Prostate gland (tissue), 2 donors: ENCODE results near the gene TASOR2. TPM values are rescaled to one million over a fixed set of nuclear protein-coding genes. Genes with fewer than 3 reads are reported as not detected.

ENCODE experiments used
- DNase-seq: peaks from one replicate; pipeline ENCODE4 v3.0.0-alpha.2; 2019; ENCODE audit warnings: low spot score
- H3K27ac ChIP-seq, 2 donors: fragments of 200-600 bp; sonication (generic); 2 replicates each; pipeline ENCODE4 v1.5.1; 2017 to 2019
- H3K27me3 ChIP-seq: fragments of 200-600 bp; sonication (generic); replicated peaks from 2 replicates; pipeline ENCODE4 v1.5.1; 2019; ENCODE audit not compliant: insufficient read depth
- H3K36me3 ChIP-seq, 2 donors: fragments of 200-600 bp; sonication (generic); 1 replicate in 1 of 2; 2 replicates in 1 of 2; pipeline versions ENCODE4 v1.5.1 to v1.8.1; 2017 to 2019
- H3K4me1 ChIP-seq: fragments of 200-600 bp; sonication (generic); replicated peaks from 2 replicates; pipeline ENCODE4 v1.5.1; 2019
- H3K4me3 ChIP-seq, 2 donors: fragments of 200-600 bp; sonication (generic); 2 replicates each; pipeline ENCODE4 v1.5.1; 2017 to 2019
- H3K9me3 ChIP-seq: fragments of 200-600 bp; sonication (generic); 2 replicates; pipeline ENCODE4 v1.5.1; 2017
- CTCF ChIP-seq, 4 experiments: fragments of 200-600 bp in 2 of 4; fragments of 450-650 bp in 2 of 4; sonication (generic) in 2 of 4; IDR thresholded peaks; 1 replicate in 3 of 4; 2 replicates in 1 of 4; pipeline ENCODE4 v1.5.1; 2016 to 2019; ENCODE audit warnings: antibody characterized with exemption in 4 of 4, mild to moderate bottlenecking in 2 of 4, moderate library complexity in 2 of 4
- POLR2A ChIP-seq: fragments of 450-650 bp; IDR thresholded peaks from one replicate; pipeline ENCODE4 v1.6.1; 2016; ENCODE audit warnings: antibody characterized with exemption, mild to moderate bottlenecking
- POLR2AphosphoS5 ChIP-seq: sonication (generic); formaldehyde crosslinking; IDR thresholded peaks from one replicate; pipeline ENCODE4 v1.6.1; 2017; ENCODE audit warnings: antibody characterized with exemption
- WGBS: methylation state at CpG from one replicate; pipeline ENCODE4 v1.1.5; 2018; 5-methylcytosine and 5-hydroxymethylcytosine counted together
- intact Hi-C: fragments of 100-400 bp; cut with DNase I; formaldehyde crosslinking; loops from one replicate; pipeline ENCODE4 v1.14.2; 2022
- total RNA-seq, 2 donors: library from RNA; depleted of rRNA; stranded (reverse); fragments of >200 nt; gene quantifications; one replicate each; pipeline ENCODE4 v1.1.0, GENCODE V29; 2016

TASOR2 gene
- total RNA-seq, 2 donors from 2014 or later: 55.0 to 97.9 TPM

- Histone ChIP-seq H3K27ac (no peak overlapping the region), H3K4me3 (peak overlapping the region; percentile 69 to 89), H3K36me3 (no peaks in the 10 kb centered on the region), H3K9me3 (no peaks in the 10 kb centered on the region), H3K27me3 (no peaks in the 10 kb centered on the region), H3K4me1 (peaks cover 3% of the 10 kb centered on the region)
- no peak for DNase-seq
- 41% methylated on average over 15 of the region's 15 CpGs for WGBS
- intact Hi-C loops: no loop called here
- TF ChIP-seq CTCF (IDR thresholded peaks at IDR 0.05) (no peak), POLR2AphosphoS5 (no peak), POLR2A (no peak)
Measured at GRCh38 chr10:5666841-5667630, 17.6 kb upstream of the TASOR2 start.

GRCh38 chr10:5668429-5668828 is 16.2 kb upstream of the TASOR2 start:
- Histone ChIP-seq H3K4me3 (no peak overlapping the region), H3K36me3 (no peaks in the 10 kb centered on the region), H3K27me3 (no peaks in the 10 kb centered on the region), H3K4me1 (peaks cover 3% of the 10 kb centered on the region), H3K9me3 (no peaks in the 10 kb centered on the region), H3K27ac (no peak overlapping the region)
- intact Hi-C loops: no loop called here
- no peak for TF ChIP-seq CTCF (IDR thresholded peaks at IDR 0.05)
- TF ChIP-seq POLR2AphosphoS5: no peak
- no peak for TF ChIP-seq POLR2A
- DNase-seq: no peak
- WGBS: 76% methylated on average over 4 of the region's 4 CpGs

- intact Hi-C loops: no loop called here
- Histone ChIP-seq H3K4me1 (no peaks in the 10 kb centered on the region), H3K36me3 (no peaks in the 10 kb centered on the region), H3K9me3 (no peaks in the 10 kb centered on the region), H3K4me3 (no peak overlapping the region), H3K27me3 (no peaks in the 10 kb centered on the region), H3K27ac (no peak overlapping the region)
- 88% methylated on average over 1 of the region's 1 CpG for WGBS
- no peak for TF ChIP-seq POLR2A
- TF ChIP-seq CTCF (IDR thresholded peaks at IDR 0.05): no peak
- TF ChIP-seq POLR2AphosphoS5: no peak
- DNase-seq: no peak
Measured at GRCh38 chr10:5669604-5670003, 15.0 kb upstream of the TASOR2 start.

- Histone ChIP-seq H3K4me3 (no peak overlapping the region), H3K27me3 (no peaks in the 10 kb centered on the region), H3K27ac (no peak overlapping the region), H3K9me3 (no peaks in the 10 kb centered on the region), H3K4me1 (no peaks in the 10 kb centered on the region), H3K36me3 (no peaks in the 10 kb centered on the region)
- WGBS: 69% methylated on average over 8 of the region's 8 CpGs
- TF ChIP-seq POLR2AphosphoS5 (no peak), POLR2A (no peak), CTCF (IDR thresholded peaks at IDR 0.05) (no peak)
- intact Hi-C loops: no loop called here
- DNase-seq: no peak
Measured at GRCh38 chr10:5670662-5671375, 13.8 kb upstream of the TASOR2 start.
